Cardiac fibroblast (primary cell): ENCODE results near the gene RELCH.

Experiments
- DNase-seq, 2 donors: peaks; one replicate each; pipeline versions ENCODE4 v3.0.0 to v3.0.0-alpha.2; 2010; ENCODE audit warnings: low read depth in 2 of 2
- H3K4me3 ChIP-seq, 2 donors: replicated peaks in 1 of 2; 1 replicate in 1 of 2; 2 replicates in 1 of 2; pipeline ENCODE4 v1.5.1; 2011; ENCODE audit warnings: low read depth in 2 of 2, low read length in 2 of 2, mild to moderate bottlenecking in 2 of 2, moderate library complexity in 1 of 2
- TF ChIP-seq, protein P1 (sequence below): IDR thresholded peaks from one replicate; pipeline ENCODE4 v1.5.1; 2011; ENCODE audit warnings: low read depth, mild to moderate bottlenecking, low read length, inconsistent platforms

Gene RELCH

DNA sequence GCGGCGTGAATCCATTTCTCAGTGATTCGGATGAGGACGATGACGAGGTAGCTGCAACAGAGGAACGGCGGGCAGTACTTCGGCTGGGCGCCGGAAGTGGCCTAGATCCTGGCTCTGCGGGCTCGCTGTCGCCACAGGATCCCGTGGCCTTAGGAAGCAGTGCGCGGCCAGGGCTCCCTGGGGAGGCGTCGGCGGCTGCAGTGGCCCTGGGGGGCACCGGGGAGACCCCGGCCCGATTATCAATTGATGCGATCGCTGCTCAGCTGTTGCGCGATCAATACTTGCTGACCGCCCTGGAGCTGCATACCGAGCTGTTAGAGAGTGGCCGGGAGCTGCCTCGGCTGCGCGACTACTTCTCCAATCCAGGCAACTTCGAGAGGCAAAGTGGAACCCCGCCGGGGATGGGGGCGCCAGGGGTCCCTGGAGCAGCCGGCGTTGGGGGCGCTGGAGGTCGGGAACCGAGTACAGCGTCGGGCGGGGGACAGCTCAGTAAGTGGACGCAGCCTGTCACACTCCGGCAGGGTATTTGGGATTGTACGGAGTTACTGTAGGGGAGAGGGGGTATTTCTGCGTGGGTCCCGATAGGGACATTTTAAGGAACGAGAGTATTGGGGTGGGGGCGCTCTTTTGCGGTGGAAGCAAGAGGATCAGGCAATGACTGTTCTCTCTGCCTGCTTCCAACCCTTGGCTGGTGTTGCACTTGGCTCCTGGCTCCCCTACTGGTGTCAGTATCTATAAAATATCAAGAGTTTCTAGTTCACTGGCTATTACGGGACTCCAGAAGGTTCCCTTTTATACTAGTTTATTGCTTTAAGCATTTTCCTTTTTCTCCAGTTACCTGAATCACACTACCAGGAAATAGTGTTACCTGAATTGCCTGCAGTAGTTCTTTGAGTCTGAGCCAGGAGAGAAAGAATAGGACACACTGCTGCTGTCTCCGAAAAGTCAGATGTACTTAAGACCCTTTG is 772 bp downstream of the RELCH start:
- TF ChIP-seq, protein P1, sequence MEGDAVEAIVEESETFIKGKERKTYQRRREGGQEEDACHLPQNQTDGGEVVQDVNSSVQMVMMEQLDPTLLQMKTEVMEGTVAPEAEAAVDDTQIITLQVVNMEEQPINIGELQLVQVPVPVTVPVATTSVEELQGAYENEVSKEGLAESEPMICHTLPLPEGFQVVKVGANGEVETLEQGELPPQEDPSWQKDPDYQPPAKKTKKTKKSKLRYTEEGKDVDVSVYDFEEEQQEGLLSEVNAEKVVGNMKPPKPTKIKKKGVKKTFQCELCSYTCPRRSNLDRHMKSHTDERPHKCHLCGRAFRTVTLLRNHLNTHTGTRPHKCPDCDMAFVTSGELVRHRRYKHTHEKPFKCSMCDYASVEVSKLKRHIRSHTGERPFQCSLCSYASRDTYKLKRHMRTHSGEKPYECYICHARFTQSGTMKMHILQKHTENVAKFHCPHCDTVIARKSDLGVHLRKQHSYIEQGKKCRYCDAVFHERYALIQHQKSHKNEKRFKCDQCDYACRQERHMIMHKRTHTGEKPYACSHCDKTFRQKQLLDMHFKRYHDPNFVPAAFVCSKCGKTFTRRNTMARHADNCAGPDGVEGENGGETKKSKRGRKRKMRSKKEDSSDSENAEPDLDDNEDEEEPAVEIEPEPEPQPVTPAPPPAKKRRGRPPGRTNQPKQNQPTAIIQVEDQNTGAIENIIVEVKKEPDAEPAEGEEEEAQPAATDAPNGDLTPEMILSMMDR: no peak
- H3K4me3 ChIP-seq: peak overlapping the region; percentile 97 to 99
- peak; percentile 29 to 32 for DNase-seq

DNA sequence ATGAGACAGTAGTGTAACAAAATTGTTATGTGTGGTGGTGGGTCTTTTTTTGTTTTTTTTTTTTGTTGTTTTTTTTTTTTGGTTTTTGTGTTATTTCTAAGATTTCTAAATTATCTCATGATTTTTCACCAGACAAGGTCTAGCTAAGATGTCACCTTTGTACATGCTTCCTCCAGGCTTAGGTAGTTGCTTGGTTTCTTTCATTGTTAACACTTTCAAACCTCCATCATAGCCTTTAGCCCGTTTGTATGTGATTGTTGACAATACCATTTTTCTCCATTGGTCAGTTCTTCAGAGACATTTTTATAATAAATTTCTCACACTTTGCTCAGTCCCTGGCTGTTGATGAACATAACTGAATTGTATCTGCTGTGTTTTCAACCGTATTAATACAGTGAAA is 2.2 kb downstream of the RELCH start:
- TF ChIP-seq, protein P1: no peak
- H3K4me3 ChIP-seq: peak overlapping the region in 1 of 2 donors; percentile 97
- DNase-seq: no peak

DNA sequence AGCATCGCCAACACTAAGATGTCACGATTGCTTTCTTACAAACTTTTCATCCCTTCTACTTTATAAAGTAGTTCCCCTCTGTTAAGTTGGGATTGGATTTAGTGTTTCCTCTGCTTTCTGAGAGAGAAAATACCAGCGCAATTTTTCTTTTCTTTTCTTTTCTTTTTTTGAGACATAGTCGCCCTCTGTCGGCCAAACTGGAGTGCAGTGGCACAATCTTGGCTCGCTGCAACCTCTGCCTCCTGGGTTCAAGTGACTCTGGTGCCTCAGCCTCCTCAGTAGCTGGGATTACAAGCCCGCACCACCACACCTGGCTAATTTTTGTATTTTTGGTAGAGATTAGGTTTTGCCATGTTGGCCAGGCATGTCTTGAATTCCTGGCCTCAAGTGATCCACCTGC is 9.0 kb downstream of the RELCH start:
- DNase-seq: no peak
- TF ChIP-seq, protein P1: no peak
- H3K4me3 ChIP-seq: no peak overlapping the region

DNA sequence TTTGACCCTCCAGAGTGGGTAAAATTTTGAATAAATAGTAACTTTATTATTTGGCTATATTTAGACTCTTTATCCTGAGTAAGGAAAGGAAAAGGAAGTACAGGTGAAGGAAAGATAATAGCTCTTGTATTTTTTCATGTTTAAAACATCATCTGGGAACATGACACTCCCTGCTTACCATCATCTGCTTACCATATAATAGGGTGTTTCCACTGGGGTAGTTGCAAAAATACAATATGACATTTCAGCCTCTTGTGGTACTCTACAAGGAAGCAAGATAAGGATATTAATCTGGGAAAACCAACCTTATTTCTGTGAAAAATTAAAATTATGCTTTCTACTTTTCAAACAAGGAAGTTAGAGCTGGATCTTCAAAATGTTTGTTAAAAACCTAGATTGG is 9.9 kb downstream of the RELCH start:
- TF ChIP-seq, protein P1: no peak
- no peak overlapping the region for H3K4me3 ChIP-seq
- DNase-seq: no peak

DNA sequence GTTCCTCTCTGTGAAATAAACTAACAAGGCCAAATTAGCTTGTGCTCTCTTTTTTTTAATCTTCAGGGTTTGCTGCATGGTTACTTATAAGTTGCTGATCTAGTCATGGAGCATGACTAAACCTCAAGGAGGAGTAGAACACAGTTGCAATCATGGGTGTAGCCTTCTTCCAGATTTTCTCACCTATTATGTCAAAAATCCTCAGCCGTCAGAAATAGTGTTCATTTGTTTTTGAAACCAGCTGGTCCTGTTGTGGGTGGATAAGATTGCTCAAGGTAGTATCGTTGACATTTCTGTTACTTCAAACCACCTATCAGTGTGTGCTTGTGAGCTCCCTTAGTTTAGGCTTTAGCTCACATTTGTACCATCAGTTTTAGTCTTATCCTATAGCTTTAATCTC is 11.2 kb downstream of the RELCH start:
- DNase-seq: peak in 1 of 2 donors; percentile 28
- no peak overlapping the region for H3K4me3 ChIP-seq
- TF ChIP-seq, protein P1: no peak

DNA sequence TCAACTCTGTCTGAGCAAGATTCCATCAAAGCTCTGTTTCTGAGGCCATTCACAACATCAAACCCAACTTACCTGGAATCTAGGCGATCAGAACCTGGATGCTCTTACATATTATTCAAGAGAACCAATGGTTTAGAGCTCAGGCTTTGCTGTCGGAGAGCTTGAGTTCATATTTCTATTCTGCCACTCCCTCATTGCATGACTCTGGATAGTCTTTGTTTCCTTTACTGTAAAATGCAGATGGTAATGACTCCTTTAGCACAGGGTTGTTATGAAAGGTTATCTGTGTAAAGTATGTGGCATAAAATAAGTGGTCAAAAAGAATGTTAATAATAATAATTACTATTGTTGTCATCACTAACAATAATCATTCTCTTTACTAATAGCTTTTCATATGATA is 12.6 kb downstream of the RELCH start:
- DNase-seq: no peak
- H3K4me3 ChIP-seq: no peak overlapping the region
- TF ChIP-seq, protein P1: no peak
